NCI-H446 (cell line): ENCODE data around the gene PCDHB15.

ENCODE experiments used
- DNase-seq, 2 experiments: peaks; one replicate each; lab custom pipeline; 2025; lab: John Stamatoyannopoulos, UW

The PCDHB15 gene

DNA sequence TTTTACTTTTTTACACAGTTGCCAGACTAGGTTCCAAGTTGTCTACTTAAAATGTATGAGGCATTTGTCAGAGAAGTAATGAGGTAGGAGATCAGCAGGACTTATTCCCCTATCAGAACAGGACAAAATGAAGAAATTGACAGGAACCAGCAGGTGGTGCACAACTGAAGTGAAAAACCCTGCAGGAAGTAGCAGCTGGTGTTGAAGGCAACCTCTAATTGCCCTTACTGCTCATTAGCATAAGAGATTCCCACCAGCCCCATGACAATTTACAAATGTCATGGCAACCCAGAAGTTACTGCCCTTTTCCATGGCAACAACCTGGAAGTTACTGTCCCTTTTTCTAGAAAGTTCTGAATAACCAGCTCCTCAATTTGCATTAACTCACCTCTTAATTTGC lies 5.4 kb downstream of the PCDHB15 start:
- no peak for DNase-seq

DNA sequence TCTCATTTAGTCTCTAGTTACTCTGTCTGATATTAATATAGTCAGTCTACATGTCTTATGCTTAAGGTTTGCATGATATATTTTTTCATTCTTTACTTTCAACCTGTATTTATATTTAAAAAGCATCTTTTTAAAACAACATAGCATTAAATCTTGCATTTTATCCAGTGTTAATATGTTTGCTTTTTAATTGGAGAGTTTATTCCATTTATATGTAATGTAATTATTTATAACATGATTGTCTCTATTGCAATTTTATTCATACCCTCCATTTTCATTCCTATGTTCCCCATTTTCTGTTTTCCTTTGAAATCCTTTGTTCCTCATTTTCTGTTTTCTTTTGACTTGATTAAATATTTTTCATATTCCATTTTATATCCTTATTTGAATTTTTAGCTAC lies 13.3 kb downstream of the PCDHB15 start:
- DNase-seq, result no peak

DNA sequence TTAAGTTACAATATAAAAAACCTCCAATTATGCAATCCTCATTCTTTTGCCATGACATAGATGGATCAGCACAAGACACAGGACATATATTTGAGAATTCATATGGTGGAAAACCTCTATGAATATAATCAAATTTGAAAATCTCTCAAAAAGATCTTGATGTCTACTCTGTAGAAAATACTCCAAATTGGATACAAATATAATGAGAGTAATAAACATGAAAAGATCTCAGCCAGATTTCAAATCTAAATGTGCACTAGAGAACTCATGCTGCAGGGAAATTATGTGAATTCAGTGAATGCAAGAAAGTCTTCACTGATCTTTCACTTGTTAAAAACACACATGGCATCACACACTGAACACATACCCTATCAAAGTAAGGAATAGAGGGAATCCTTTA lies 13.8 kb downstream of the PCDHB15 start:
- no peak for DNase-seq

- no peak for DNase-seq
Observed at GRCh38 chr5:141260458-141261237, 15.5 kb downstream of the PCDHB15 start.

DNA sequence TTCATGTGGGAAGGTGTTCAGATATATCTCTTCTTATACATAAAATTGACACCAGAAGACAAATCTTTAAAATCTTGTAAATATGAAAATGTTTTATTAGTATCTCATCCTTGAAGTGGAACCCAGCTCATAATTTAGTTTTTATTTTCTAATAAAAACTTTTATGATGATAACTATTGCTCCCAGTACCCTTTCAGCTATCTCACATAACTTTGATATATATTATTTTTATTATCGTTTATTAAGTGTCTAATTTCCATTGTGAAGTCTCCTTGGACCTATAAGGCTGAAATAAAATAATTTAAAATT lies 16.0 kb downstream of the PCDHB15 start:
- no peak for DNase-seq

GRCh38 chr5:141269195-141269594 lies 24.0 kb downstream of the PCDHB15 start:
- DNase-seq, result no peak

DNA sequence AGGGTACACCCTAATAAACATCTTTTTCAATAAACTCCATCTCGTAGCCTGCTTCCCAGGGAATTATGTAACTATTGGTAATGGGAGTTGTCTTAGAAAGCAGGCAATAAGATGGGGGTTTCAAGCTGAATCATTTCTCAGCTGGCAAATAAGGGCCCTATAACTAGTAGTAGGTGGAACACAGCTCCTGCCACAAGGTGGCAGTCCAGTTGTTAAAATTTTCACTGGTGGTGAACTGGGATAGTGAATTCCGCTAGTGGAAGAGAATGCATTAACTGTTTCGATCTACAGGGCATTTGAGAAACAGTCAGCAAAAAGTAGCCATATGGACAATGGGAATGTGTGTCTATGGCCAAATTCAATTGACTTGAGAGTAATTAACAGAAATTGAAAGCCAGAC lies 27.7 kb downstream of the PCDHB15 start:
- no peak for DNase-seq

DNA sequence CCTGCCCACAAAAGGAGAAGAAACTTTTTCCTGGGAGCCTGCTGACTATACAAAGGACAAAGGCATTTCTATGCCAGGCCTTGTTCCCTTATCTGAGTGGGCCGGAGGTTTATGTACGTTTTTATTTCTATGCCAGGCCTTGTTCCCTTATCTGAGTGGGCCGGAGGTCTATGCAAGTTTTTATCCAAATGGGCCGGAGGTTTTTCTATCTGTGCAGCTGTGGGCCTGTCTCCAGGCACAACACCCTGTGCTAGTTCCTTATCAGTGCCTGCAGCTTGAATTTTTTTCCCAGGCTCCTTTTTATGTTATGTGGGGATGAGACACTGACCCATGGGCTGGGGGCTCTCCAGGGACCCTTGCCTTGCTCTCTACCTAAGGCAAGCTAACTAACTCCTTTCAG lies 53.2 kb downstream of the PCDHB15 start:
- DNase-seq, result no peak
